Measurements from ENCODE around the gene SIL1.

GRCh38 chr5:138932171-138932810, 265.9 kb downstream of the SIL1 start:
- no peak for TF ChIP-seq TEAD2 (CRISPR knock-in tag; IDR thresholded peaks at IDR 0.05)
- no peak for TF ChIP-seq DBP (CRISPR knock-in tag; IDR thresholded peaks at IDR 0.05; ENCODE audit: not compliant biosample characterization)
- TF ChIP-seq U2AF1 (optimal IDR thresholded peaks at IDR 0.05; ENCODE audit: low read depth, low read length), result no peak
- TF ChIP-seq MXI1 (IDR thresholded peaks at IDR 0.05; ENCODE audit: borderline replicate concordance, low read depth, low read length), result no peak
- TF ChIP-seq POLR2AphosphoS5 (IDR thresholded peaks at IDR 0.05; ENCODE audit: low read depth, low read length), result no peak
- TF ChIP-seq SUZ12 (IDR thresholded peaks at IDR 0.05; ENCODE audit: low read depth, low read length), result no peak
- no peak for TF ChIP-seq JUND (CRISPR knock-in tag; IDR thresholded peaks at IDR 0.05)
- peak; percentile 40 for TF ChIP-seq CTCF (CRISPR knock-in tag; IDR thresholded peaks at IDR 0.05)
- no peak for TF ChIP-seq CCAR2 (optimal IDR thresholded peaks at IDR 0.05; ENCODE audit: low read depth, low read length)
